Ovary (tissue), 3 donors: Measurements from ENCODE around the gene RAVER2.

Experiments
- CTCF ChIP-seq, 3 donors: fragments of 450-650 bp in 2 of 3; fragments of 200-600 bp in 1 of 3; IDR thresholded peaks; one replicate each; pipeline versions ENCODE4 v1.5.1 to v1.8.0; 2016 to 2022; ENCODE audit warnings: antibody characterized with exemption in 3 of 3, mild to moderate bottlenecking in 1 of 3
- EP300 ChIP-seq: sonication (generic); formaldehyde crosslinking; IDR thresholded peaks from one replicate; pipeline ENCODE4 v1.6.1; 2017; ENCODE audit warnings: antibody characterized with exemption
- POLR2A ChIP-seq: fragments of 450-650 bp; IDR thresholded peaks from one replicate; pipeline ENCODE4 v1.6.1; 2017; ENCODE audit warnings: antibody characterized with exemption, mild to moderate bottlenecking, moderate library complexity
- donor health status: DM: no; HTN: no; CAD: no.

- TF ChIP-seq CTCF (IDR thresholded peaks at IDR 0.05) (peak in 1 of 3 donors; percentile 10), POLR2A (no peak), EP300 (no peak)
Measured at GRCh38 chr1:64744492-64745180, at the start of gene RAVER2.
